Activated CD8-positive, alpha-beta memory T cell treated with anti-CD3 and anti-CD28 coated beads, Interleukin-2, amount 50 U/mL, for 1 hour (primary cell): ENCODE data around the gene DCAF4L1.

ENCODE experiments used
- DNase-seq: peaks from one replicate; pipeline ENCODE4 v3.0.0-alpha.2; 2020; ENCODE audit errors: extremely low read depth

The DCAF4L1 gene

GRCh38 chr4:41981456-41981855 is at the start of gene DCAF4L1:
DCAF4L1 (plus strand) TSS chr4:41981756; CDS start chr4:41981793, 37 bp downstream.
- no peak for DNase-seq

GRCh38 chr4:41932988-41933387 is 48.6 kb upstream of the DCAF4L1 start:
- no peak for DNase-seq

GRCh38 chr4:41933997-41934503 is 47.5 kb upstream of the DCAF4L1 start:
- no peak for DNase-seq

- no peak for DNase-seq
Measured at GRCh38 chr4:41934514-41934900, 47.0 kb upstream of the DCAF4L1 start.

- peak; percentile 42 for DNase-seq
Measured at GRCh38 chr4:41934901-41935651, 46.5 kb upstream of the DCAF4L1 start, which contains the start of gene TMEM33. TMEM33 (plus strand) TSS chr4:41935429; CDS start chr4:41935485, 56 bp downstream.

- DNase-seq: no peak
Measured at GRCh38 chr4:41935652-41936021, 45.9 kb upstream of the DCAF4L1 start.

GRCh38 chr4:41939016-41939626 is 42.4 kb upstream of the DCAF4L1 start:
- no peak for DNase-seq

- no peak for DNase-seq
Measured at GRCh38 chr4:41940834-41941233, 40.7 kb upstream of the DCAF4L1 start.

- no peak for DNase-seq
Measured at GRCh38 chr4:41943506-41943905, 38.0 kb upstream of the DCAF4L1 start.

- DNase-seq: no peak
Measured at GRCh38 chr4:41944089-41944488, 37.5 kb upstream of the DCAF4L1 start.

GRCh38 chr4:41949531-41949930 is 32.0 kb upstream of the DCAF4L1 start:
- no peak for DNase-seq

GRCh38 chr4:41957634-41958033 is 23.9 kb upstream of the DCAF4L1 start:
- DNase-seq: no peak

- DNase-seq: no peak
Measured at GRCh38 chr4:41963105-41963504, 18.5 kb upstream of the DCAF4L1 start.

GRCh38 chr4:41964401-41964800 is 17.2 kb upstream of the DCAF4L1 start:
- no peak for DNase-seq

- DNase-seq: no peak
Measured at GRCh38 chr4:41967392-41967791, 14.2 kb upstream of the DCAF4L1 start.

- DNase-seq: no peak
Measured at GRCh38 chr4:41969671-41970070, 11.9 kb upstream of the DCAF4L1 start.

GRCh38 chr4:41975341-41975740 is 6.2 kb upstream of the DCAF4L1 start:
- DNase-seq: no peak

GRCh38 chr4:41976775-41977516 is 4.6 kb upstream of the DCAF4L1 start:
- DNase-seq: no peak

GRCh38 chr4:41977709-41978108 is 3.8 kb upstream of the DCAF4L1 start:
- DNase-seq: no peak

- DNase-seq: no peak
Measured at GRCh38 chr4:41982716-41983115, 1.2 kb downstream of the DCAF4L1 start.

GRCh38 chr4:41985151-41985550 is 3.6 kb downstream of the DCAF4L1 start:
- DNase-seq: no peak

- DNase-seq: no peak
Measured at GRCh38 chr4:41989994-41990364, 8.4 kb downstream of the DCAF4L1 start.
